ENCODE results near the gene GLP1R. TPM values are rescaled to one million over a fixed set of nuclear protein-coding genes. Genes with fewer than 3 reads are reported as not detected.
A peak's percentile ranks its signal among the peaks of the same experiment; 100 is the strongest.

GLP1R gene
- total RNA-seq, 2 donors from 2014 or later, result 0.15 TPM; not detected in 1

- TF ChIP-seq CTCF (conservative IDR thresholded peaks at IDR 0.05), result no peak
- WGBS, 2 experiments (ENCODE audit: insufficient coverage in 1 of 2, insufficient read length in 1 of 2), result 82 to 86% methylated on average over 4 to 8 of the region's 9 CpGs
- Histone ChIP-seq H3K36me3 (ENCODE audit: control insufficient read depth, insufficient read depth, low read length) (no peaks in the 10 kb centered on the region), H3K27me3 (ENCODE audit: control insufficient read depth, insufficient read depth, low read length, poor library complexity, severe bottlenecking) (peaks cover 53% of the 10 kb centered on the region), H3K4me3 (ENCODE audit: low read length) (no peak overlapping the region), H3K4me1 (ENCODE audit: control insufficient read depth, insufficient read depth, low read length) (peaks cover 5% of the 10 kb centered on the region), H3K9ac (ENCODE audit: extremely low read depth, low read length, poor library complexity, severe bottlenecking) (no peak overlapping the region), H3K9me3 (ENCODE audit: control insufficient read depth, low read length) (no peaks in the 10 kb centered on the region), H3K27ac (ENCODE audit: low read depth, low read length) (no peak overlapping the region)
- Mint-ChIP-seq H3K4me1 (peaks cover 18% of the 10 kb centered on the region), H3K4me3 (no peak overlapping the region), H3K27ac (no peak overlapping the region), H3K36me3 (ENCODE audit: low read depth) (no peaks in the 10 kb centered on the region), H3K9me3 (no peaks in the 10 kb centered on the region), H3K27me3 (ENCODE audit: insufficient read depth) (peaks cover 86% of the 10 kb centered on the region)
- peak; percentile 32 for DNase-seq
Observed at GRCh38 chr6:39076623-39077535, 28.3 kb downstream of the GLP1R start.

- Histone ChIP-seq H3K9ac (ENCODE audit: extremely low read depth, low read length, poor library complexity, severe bottlenecking) (no peak overlapping the region), H3K4me3 (ENCODE audit: low read length) (no peak overlapping the region), H3K4me1 (ENCODE audit: control insufficient read depth, insufficient read depth, low read length) (peaks cover 5% of the 10 kb centered on the region), H3K9me3 (ENCODE audit: control insufficient read depth, low read length) (no peaks in the 10 kb centered on the region), H3K36me3 (ENCODE audit: control insufficient read depth, insufficient read depth, low read length) (no peaks in the 10 kb centered on the region), H3K27ac (ENCODE audit: low read depth, low read length) (no peak overlapping the region), H3K27me3 (ENCODE audit: control insufficient read depth, insufficient read depth, low read length, poor library complexity, severe bottlenecking) (peaks cover 43% of the 10 kb centered on the region)
- Mint-ChIP-seq H3K4me1 (peaks cover 17% of the 10 kb centered on the region), H3K27ac (no peak overlapping the region), H3K4me3 (no peak overlapping the region), H3K36me3 (ENCODE audit: low read depth) (no peaks in the 10 kb centered on the region), H3K9me3 (no peaks in the 10 kb centered on the region), H3K27me3 (ENCODE audit: insufficient read depth) (peaks cover 77% of the 10 kb centered on the region)
- 94 to 100% methylated on average over 1 to 11 of the region's 11 CpGs for WGBS, 2 experiments (ENCODE audit: insufficient coverage in 1 of 2, insufficient read length in 1 of 2)
- peak; percentile 29 for DNase-seq
- no peak for TF ChIP-seq CTCF (conservative IDR thresholded peaks at IDR 0.05)
Observed at GRCh38 chr6:39077882-39078594, 29.5 kb downstream of the GLP1R start.

- peaks cover 10% of the 10 kb centered on the region for H3K4me1 Mint-ChIP-seq
- no peaks in the 10 kb centered on the region for H3K9me3 Mint-ChIP-seq
- Histone ChIP-seq H3K9me3 (ENCODE audit: control insufficient read depth, low read length) (no peaks in the 10 kb centered on the region), H3K36me3 (ENCODE audit: control insufficient read depth, insufficient read depth, low read length) (no peaks in the 10 kb centered on the region), H3K27me3 (ENCODE audit: control insufficient read depth, insufficient read depth, low read length, poor library complexity, severe bottlenecking) (peaks cover 43% of the 10 kb centered on the region), H3K4me3 (ENCODE audit: low read length) (no peak overlapping the region), H3K4me1 (ENCODE audit: control insufficient read depth, insufficient read depth, low read length) (peaks cover 5% of the 10 kb centered on the region), H3K27ac (ENCODE audit: low read depth, low read length) (no peak overlapping the region), H3K9ac (ENCODE audit: extremely low read depth, low read length, poor library complexity, severe bottlenecking) (no peak overlapping the region)
- no peak overlapping the region for H3K27ac Mint-ChIP-seq
- no peaks in the 10 kb centered on the region for H3K36me3 Mint-ChIP-seq (ENCODE audit: low read depth)
- TF ChIP-seq CTCF (conservative IDR thresholded peaks at IDR 0.05), result no peak
- peak; percentile 22 for DNase-seq
- peaks cover 78% of the 10 kb centered on the region for H3K27me3 Mint-ChIP-seq (ENCODE audit: insufficient read depth)
- 89% methylated on average over 3 of the region's 3 CpGs; no CpG with 5 or more reads in 1 of the 2 experiments for WGBS, 2 experiments (ENCODE audit: insufficient coverage in 1 of 2, insufficient read length in 1 of 2)
- H3K4me3 Mint-ChIP-seq, result no peak overlapping the region
Observed at GRCh38 chr6:39078695-39079094, 30.1 kb downstream of the GLP1R start.

All from endodermal cell (in vitro differentiated cells).